HEK293 (cell line): ENCODE data around the gene PANK4.

Experiments used
- CTCF ChIA-PET: fragments of 350-600 bp; formaldehyde crosslinking; extraction: SDS; loops from one replicate; lab custom pipeline; 2021; ENCODE audit warnings: antibody characterized with exemption; lab: Yijun Ruan, JAX
- POLR2A ChIA-PET: fragments of 300-600 bp; formaldehyde crosslinking; extraction: SDS; loops from one replicate; lab custom pipeline; 2020; ENCODE audit warnings: antibody characterized with exemption, inconsistent platforms; lab: Yijun Ruan, JAX
- H3K27ac ChIP-seq: fragments of 200-500 bp; sonication (Bioruptor generic); 2 replicates; pipeline ENCODE4 v1.5.1; 2014; ENCODE audit warnings: low read depth, low read length, control low read depth, inconsistent platforms; ENCODE audit errors: extremely low read depth
- H3K36me3 ChIP-seq, 2 experiments: fragments of 200-500 bp in 1 of 2; sonication (Bioruptor generic) in 1 of 2; 1 replicate in 1 of 2; 2 replicates in 1 of 2; pipeline ENCODE4 v1.5.1; 2014 to 2017; ENCODE audit warnings: inconsistent platforms in 2 of 2, low read length in 2 of 2; ENCODE audit not compliant: control insufficient read depth in 2 of 2, insufficient read depth in 1 of 2
- H3K4me1 ChIP-seq: fragments of 200-500 bp; sonication (Bioruptor generic); 2 replicates; pipeline ENCODE4 v1.5.1; 2014; ENCODE audit warnings: mild to moderate bottlenecking, low read length, inconsistent platforms; ENCODE audit not compliant: control insufficient read depth, insufficient read depth
- H3K4me3 ChIP-seq: 2 replicates; pipeline ENCODE4 v1.5.1; 2011; ENCODE audit warnings: low read depth, mild to moderate bottlenecking, control low read depth, low read length, moderate library complexity
- H3K9me3 ChIP-seq: fragments of 200-500 bp; sonication (Bioruptor generic); 2 replicates; pipeline ENCODE4 v1.5.1; 2014; ENCODE audit warnings: low read depth, low read length, inconsistent platforms; ENCODE audit not compliant: control insufficient read depth, insufficient read depth
- BCL11B ChIP-seq: fragments of 450-650 bp; formaldehyde crosslinking; IDR thresholded peaks from 2 replicates; pipeline ENCODE4 v1.5.1; 2016; ENCODE audit warnings: low read depth, missing biosample characterization, missing genetic modification characterization
- EGR2 ChIP-seq: fragments of 450-650 bp; formaldehyde crosslinking; IDR thresholded peaks from 2 replicates; pipeline ENCODE4 v1.5.1; 2016; ENCODE audit warnings: low read depth, missing biosample characterization, missing genetic modification characterization
- GLIS1 ChIP-seq: fragments of 450-650 bp; formaldehyde crosslinking; IDR thresholded peaks from 2 replicates; pipeline ENCODE4 v1.5.1; 2016; ENCODE audit warnings: missing biosample characterization, missing genetic modification characterization
- IKZF3 ChIP-seq: fragments of 450-650 bp; IDR thresholded peaks from 2 replicates; pipeline ENCODE4 v1.5.0; 2018; ENCODE audit warnings: missing biosample characterization, mild to moderate bottlenecking, missing genetic modification characterization, moderate library complexity
- MZF1 ChIP-seq: fragments of 450-650 bp; formaldehyde crosslinking; IDR thresholded peaks from 2 replicates; pipeline ENCODE4 v1.5.1; 2017; ENCODE audit warnings: missing biosample characterization, missing genetic modification characterization, borderline replicate concordance
- ZBTB1 ChIP-seq: fragments of 450-650 bp; formaldehyde crosslinking; IDR thresholded peaks from 2 replicates; pipeline ENCODE4 v1.5.1; 2016; ENCODE audit warnings: missing biosample characterization, missing genetic modification characterization
- ZBTB17 ChIP-seq: fragments of 450-650 bp; formaldehyde crosslinking; IDR thresholded peaks from 2 replicates; pipeline ENCODE4 v1.5.1; 2016; ENCODE audit warnings: missing biosample characterization, missing genetic modification characterization
- ZBTB44 ChIP-seq: fragments of 450-650 bp; IDR thresholded peaks from 2 replicates; pipeline ENCODE4 v1.5.1; 2018; ENCODE audit warnings: missing biosample characterization, mild to moderate bottlenecking, missing genetic modification characterization
- ZBTB7A ChIP-seq: fragments of 450-650 bp; formaldehyde crosslinking; IDR thresholded peaks from 2 replicates; pipeline ENCODE4 v1.5.1; 2016; ENCODE audit warnings: low read depth, missing biosample characterization, missing genetic modification characterization
- ZFHX2 ChIP-seq: fragments of 450-650 bp; formaldehyde crosslinking; conservative IDR thresholded peaks from 2 replicates; pipeline ENCODE4 v1.5.1; 2016; ENCODE audit warnings: missing biosample characterization, missing genetic modification characterization
- ZIC2 ChIP-seq: fragments of 450-650 bp; formaldehyde crosslinking; IDR thresholded peaks from 2 replicates; pipeline ENCODE4 v1.5.1; 2016; ENCODE audit warnings: missing biosample characterization, missing genetic modification characterization
- ZNF146 ChIP-seq: fragments of 450-650 bp; formaldehyde crosslinking; IDR thresholded peaks from 2 replicates; pipeline ENCODE4 v1.5.1; 2016; ENCODE audit warnings: missing biosample characterization, missing genetic modification characterization
- ZNF2 ChIP-seq: fragments of 450-650 bp; formaldehyde crosslinking; IDR thresholded peaks from 2 replicates; pipeline ENCODE4 v1.5.1; 2016; ENCODE audit warnings: missing biosample characterization, missing genetic modification characterization
- ZNF214 ChIP-seq: fragments of 450-650 bp; formaldehyde crosslinking; IDR thresholded peaks from 2 replicates; pipeline ENCODE4 v1.5.1; 2017; ENCODE audit warnings: missing biosample characterization, mild to moderate bottlenecking, missing genetic modification characterization, borderline replicate concordance
- ZNF248 ChIP-seq: fragments of 450-650 bp; formaldehyde crosslinking; IDR thresholded peaks from 2 replicates; pipeline ENCODE4 v1.5.1; 2017; ENCODE audit warnings: missing biosample characterization, missing genetic modification characterization
- ZNF394 ChIP-seq: fragments of 450-650 bp; formaldehyde crosslinking; IDR thresholded peaks from 2 replicates; pipeline ENCODE4 v1.5.1; 2016; ENCODE audit warnings: missing biosample characterization, missing genetic modification characterization, mild to moderate bottlenecking, moderate library complexity, borderline replicate concordance
- TF ChIP-seq, protein P1 (sequence below): fragments of 450-650 bp; formaldehyde crosslinking; IDR thresholded peaks from 2 replicates; pipeline ENCODE4 v1.5.1; 2017; ENCODE audit warnings: missing biosample characterization, missing genetic modification characterization
- TF ChIP-seq, protein P2 (sequence below): fragments of 450-650 bp; formaldehyde crosslinking; IDR thresholded peaks from 2 replicates; pipeline ENCODE4 v1.5.1; 2016; ENCODE audit warnings: missing biosample characterization, missing genetic modification characterization

Gene PANK4

DNA sequence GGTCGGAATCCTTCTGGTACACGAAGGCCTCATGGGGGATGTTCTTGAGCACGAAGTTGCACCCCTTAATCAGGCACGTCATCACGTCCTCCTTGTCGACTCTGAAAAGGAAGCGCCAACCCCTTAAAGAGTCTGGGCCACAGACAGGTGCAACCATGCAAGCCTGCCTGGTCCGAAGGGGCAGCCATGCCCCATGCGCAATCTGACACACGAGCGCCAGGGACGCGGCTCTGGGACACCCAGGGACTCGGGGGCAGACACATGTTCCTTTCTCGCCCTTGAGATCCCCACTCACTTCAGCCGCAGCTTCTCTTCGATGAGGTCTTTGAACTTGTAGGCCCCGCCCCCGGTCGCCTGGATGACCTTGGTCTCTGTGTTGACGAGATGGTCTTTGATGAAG lies 5.6 kb downstream of the PANK4 start (continued):
- no peak for TF ChIP-seq ZBTB44
- no peak for TF ChIP-seq MZF1 (tag by site-specific recombination)
- no peak for TF ChIP-seq ZBTB17 (tag by site-specific recombination)
- no peak for TF ChIP-seq ZFHX2

DNA sequence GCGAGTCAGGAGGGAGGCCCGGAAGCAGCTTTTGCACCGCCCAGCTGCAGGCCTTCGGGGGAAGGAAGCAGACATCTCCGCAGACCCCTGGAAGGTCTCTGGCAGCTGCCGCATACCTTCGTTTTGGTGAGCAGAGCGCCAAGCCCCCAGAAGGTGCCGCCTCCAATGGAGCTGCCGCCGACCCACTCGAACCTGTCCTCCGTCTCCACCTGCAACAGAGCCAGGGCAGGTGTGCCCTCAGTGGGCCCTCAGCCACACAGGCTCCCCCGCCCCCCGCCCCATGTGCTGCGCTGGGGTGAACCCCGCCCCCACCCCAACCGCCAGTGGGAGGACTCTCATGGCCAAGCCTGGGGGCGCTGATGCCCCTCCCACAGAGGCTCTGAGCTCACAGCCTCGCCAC lies 6.2 kb downstream of the PANK4 start:
- Histone ChIP-seq H3K36me3 (peaks cover 0 to 83% of the 10 kb centered on the region in 2 experiments; a peak in 2 of 3 replicates), H3K27ac (no peak overlapping the region), H3K9me3 (no peaks in the 10 kb centered on the region), H3K4me3 (no peak overlapping the region), H3K4me1 (peaks cover 18% of the 10 kb centered on the region)
- TF ChIP-seq ZBTB7A, result no peak
- TF ChIP-seq ZNF394, result no peak
- TF ChIP-seq, protein P1, sequence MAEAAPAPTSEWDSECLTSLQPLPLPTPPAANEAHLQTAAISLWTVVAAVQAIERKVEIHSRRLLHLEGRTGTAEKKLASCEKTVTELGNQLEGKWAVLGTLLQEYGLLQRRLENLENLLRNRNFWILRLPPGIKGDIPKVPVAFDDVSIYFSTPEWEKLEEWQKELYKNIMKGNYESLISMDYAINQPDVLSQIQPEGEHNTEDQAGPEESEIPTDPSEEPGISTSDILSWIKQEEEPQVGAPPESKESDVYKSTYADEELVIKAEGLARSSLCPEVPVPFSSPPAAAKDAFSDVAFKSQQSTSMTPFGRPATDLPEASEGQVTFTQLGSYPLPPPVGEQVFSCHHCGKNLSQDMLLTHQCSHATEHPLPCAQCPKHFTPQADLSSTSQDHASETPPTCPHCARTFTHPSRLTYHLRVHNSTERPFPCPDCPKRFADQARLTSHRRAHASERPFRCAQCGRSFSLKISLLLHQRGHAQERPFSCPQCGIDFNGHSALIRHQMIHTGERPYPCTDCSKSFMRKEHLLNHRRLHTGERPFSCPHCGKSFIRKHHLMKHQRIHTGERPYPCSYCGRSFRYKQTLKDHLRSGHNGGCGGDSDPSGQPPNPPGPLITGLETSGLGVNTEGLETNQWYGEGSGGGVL (tag by site-specific recombination), result no peak
- TF ChIP-seq, protein P2, sequence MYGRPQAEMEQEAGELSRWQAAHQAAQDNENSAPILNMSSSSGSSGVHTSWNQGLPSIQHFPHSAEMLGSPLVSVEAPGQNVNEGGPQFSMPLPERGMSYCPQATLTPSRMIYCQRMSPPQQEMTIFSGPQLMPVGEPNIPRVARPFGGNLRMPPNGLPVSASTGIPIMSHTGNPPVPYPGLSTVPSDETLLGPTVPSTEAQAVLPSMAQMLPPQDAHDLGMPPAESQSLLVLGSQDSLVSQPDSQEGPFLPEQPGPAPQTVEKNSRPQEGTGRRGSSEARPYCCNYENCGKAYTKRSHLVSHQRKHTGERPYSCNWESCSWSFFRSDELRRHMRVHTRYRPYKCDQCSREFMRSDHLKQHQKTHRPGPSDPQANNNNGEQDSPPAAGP (tag by site-specific recombination), result no peak
- TF ChIP-seq ZNF146, result no peak
- no peak for TF ChIP-seq ZIC2 (tag by site-specific recombination)
- TF ChIP-seq BCL11B (tag by site-specific recombination), result no peak
- POLR2A ChIA-PET, result interaction anchor here (0.6 kb wide), 1 partner anchor 797 kb away, joined by 3 read pairs; no protein-coding TSS in a partner anchor
- CTCF ChIA-PET, result no interaction called here

GRCh38 chr1:2519729-2520128 lies 6.7 kb downstream of the PANK4 start:
- H3K4me1 ChIP-seq, result peaks cover 14% of the 10 kb centered on the region
- no peak overlapping the region for H3K4me3 ChIP-seq
- H3K36me3 ChIP-seq, result peaks cover 0 to 83% of the 10 kb centered on the region in 2 experiments; a peak in 2 of 3 replicates
- POLR2A ChIA-PET, result interaction anchor here (0.6 kb wide), 1 partner anchor 797 kb away, joined by 3 read pairs; no protein-coding TSS in a partner anchor
- no peak overlapping the region for H3K27ac ChIP-seq
- TF ChIP-seq ZBTB17 (tag by site-specific recombination), result no peak
- TF ChIP-seq ZNF248 (tag by site-specific recombination), result no peak
- TF ChIP-seq ZBTB1 (tag by site-specific recombination), result no peak
- TF ChIP-seq, all 188 proteins: peak for 0
- no peaks in the 10 kb centered on the region for H3K9me3 ChIP-seq
- CTCF ChIA-PET, result interaction anchor here (0.7 kb wide), 1 partner anchor 905 kb away, joined by 3 read pairs; no protein-coding TSS in a partner anchor

DNA sequence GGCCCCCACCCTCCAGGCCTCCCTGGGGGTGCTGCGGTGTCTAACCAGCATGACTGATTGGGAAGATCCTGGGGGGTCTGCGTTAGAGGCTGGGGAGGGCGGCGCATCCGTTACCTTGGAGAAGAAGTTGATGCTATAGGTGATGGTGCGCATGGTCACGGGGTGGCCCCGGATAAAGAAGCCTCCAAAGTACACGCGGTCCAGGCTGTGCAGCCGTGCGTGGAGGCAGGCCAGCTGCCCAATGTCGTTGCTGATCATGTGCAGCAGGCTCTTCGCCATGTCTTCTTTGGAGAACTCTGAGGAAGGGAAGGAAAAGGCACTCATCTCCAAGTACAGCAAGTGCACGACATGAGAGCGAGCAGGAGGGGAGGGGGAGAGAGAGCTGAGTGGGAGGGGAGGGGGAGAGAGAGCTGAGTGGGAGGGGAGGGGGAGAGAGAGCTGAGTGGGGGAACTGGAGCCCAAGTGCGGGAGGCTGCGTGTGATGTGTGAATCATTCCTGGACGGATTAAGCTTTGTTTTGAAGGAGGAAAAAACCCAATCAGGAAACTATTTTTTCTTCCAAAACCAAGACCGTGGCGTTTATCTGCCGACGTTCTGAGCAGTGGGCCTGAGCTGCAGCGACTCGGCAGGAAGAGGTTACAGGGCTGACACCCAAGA lies 7.2 kb downstream of the PANK4 start:
- peaks cover 0 to 86% of the 10 kb centered on the region in 2 experiments; a peak in 2 of 3 replicates for H3K36me3 ChIP-seq
- TF ChIP-seq ZNF2 (no peak), ZFHX2 (0 out of 2 replicates have a peak, but pooled peaks have one; percentile 40), EGR2 (peak; percentile 42; the same call in 1 of the 2 replicates), GLIS1 (tag by site-specific recombination) (no peak), ZNF214 (no peak), IKZF3 (tag by site-specific recombination) (no peak)
- ChIA-PET CTCF (interaction anchor here (0.7 kb wide), 1 partner anchor 905 kb away, joined by 3 read pairs; no protein-coding TSS in a partner anchor), POLR2A (interaction anchor here (0.6 kb wide), 1 partner anchor 796 kb away, joined by 3 read pairs; no protein-coding TSS in a partner anchor)
- H3K9me3 ChIP-seq, result no peaks in the 10 kb centered on the region
- no peak overlapping the region for H3K4me3 ChIP-seq
- H3K4me1 ChIP-seq, result peaks cover 11% of the 10 kb centered on the region; the same call in 1 of the 2 replicates
- no peak overlapping the region for H3K27ac ChIP-seq
